Memory B cell (primary cell): ENCODE measurements around the gene TMTC2.

ENCODE experiments used
- ATAC-seq: fragments of 150-1000 bp; cut with Tn5 transposase; 2 replicates; pipeline ENCODE4 v1.10.0; 2021; ENCODE audit warnings: low read depth, mild to moderate bottlenecking, moderate library complexity
- DNase-seq, 2 donors: peaks; one replicate each; pipeline ENCODE4 v3.0.0; 2022; ENCODE audit warnings: low spot score in 2 of 2
- H3K27ac Mint-ChIP-seq: one replicate; pipeline ENCODE4 v1.8.0; 2022; ENCODE audit warnings: mild to moderate bottlenecking, moderate library complexity, mixed read lengths
- H3K27me3 Mint-ChIP-seq: one replicate; pipeline ENCODE4 v1.8.0; 2022; ENCODE audit warnings: mixed read lengths
- H3K36me3 Mint-ChIP-seq: one replicate; pipeline ENCODE4 v1.8.0; 2022; ENCODE audit warnings: mild to moderate bottlenecking, mixed read lengths
- H3K4me1 Mint-ChIP-seq: one replicate; pipeline ENCODE4 v1.8.0; 2022; ENCODE audit warnings: mixed read lengths
- H3K4me3 Mint-ChIP-seq: one replicate; pipeline ENCODE4 v1.8.0; 2022; ENCODE audit warnings: mild to moderate bottlenecking, moderate library complexity, mixed read lengths
- H3K9me3 Mint-ChIP-seq: one replicate; pipeline ENCODE4 v1.8.0; 2022; ENCODE audit warnings: mixed read lengths

TMTC2 gene

GRCh38 chr12:82665142-82665923 lies 21.4 kb upstream of the TMTC2 start:
- Mint-ChIP-seq H3K27me3 (peaks cover 14% of the 10 kb centered on the region), H3K36me3 (no peaks in the 10 kb centered on the region), H3K9me3 (no peaks in the 10 kb centered on the region), H3K4me3 (no peak overlapping the region), H3K4me1 (no peaks in the 10 kb centered on the region), H3K27ac (no peak overlapping the region)
- no peak for ATAC-seq
- no peak for DNase-seq

GRCh38 chr12:82666830-82667229 lies 19.9 kb upstream of the TMTC2 start:
- no peak overlapping the region for H3K27ac Mint-ChIP-seq
- H3K9me3 Mint-ChIP-seq = peaks cover 2% of the 10 kb centered on the region
- no peaks in the 10 kb centered on the region for H3K4me1 Mint-ChIP-seq
- H3K36me3 Mint-ChIP-seq = no peaks in the 10 kb centered on the region
- no peak for DNase-seq
- peaks cover 16% of the 10 kb centered on the region for H3K27me3 Mint-ChIP-seq
- ATAC-seq = no peak
- no peak overlapping the region for H3K4me3 Mint-ChIP-seq

GRCh38 chr12:82671673-82672195 lies 15.0 kb upstream of the TMTC2 start:
- DNase-seq = no peak
- Mint-ChIP-seq H3K27me3 (peaks cover 13% of the 10 kb centered on the region), H3K36me3 (no peaks in the 10 kb centered on the region), H3K4me1 (peaks cover 2% of the 10 kb centered on the region), H3K27ac (no peak overlapping the region), H3K9me3 (peaks cover 3% of the 10 kb centered on the region), H3K4me3 (no peak overlapping the region)
- no peak for ATAC-seq

- no peak for ATAC-seq
- Mint-ChIP-seq H3K4me1 (peaks cover 2% of the 10 kb centered on the region), H3K9me3 (peaks cover 3% of the 10 kb centered on the region), H3K27ac (no peak overlapping the region), H3K4me3 (no peak overlapping the region), H3K27me3 (peaks cover 11% of the 10 kb centered on the region), H3K36me3 (no peaks in the 10 kb centered on the region)
- no peak for DNase-seq
These were observed 13.8 kb upstream of the TMTC2 start for GRCh38 chr12:82672811-82673495.

- Mint-ChIP-seq H3K27me3 (peaks cover 9% of the 10 kb centered on the region), H3K4me1 (peaks cover 2% of the 10 kb centered on the region), H3K9me3 (peaks cover 3% of the 10 kb centered on the region), H3K36me3 (no peaks in the 10 kb centered on the region), H3K4me3 (no peak overlapping the region), H3K27ac (no peak overlapping the region)
- no peak for DNase-seq
- no peak for ATAC-seq
These were observed 13.0 kb upstream of the TMTC2 start for GRCh38 chr12:82673698-82674097.

DNA sequence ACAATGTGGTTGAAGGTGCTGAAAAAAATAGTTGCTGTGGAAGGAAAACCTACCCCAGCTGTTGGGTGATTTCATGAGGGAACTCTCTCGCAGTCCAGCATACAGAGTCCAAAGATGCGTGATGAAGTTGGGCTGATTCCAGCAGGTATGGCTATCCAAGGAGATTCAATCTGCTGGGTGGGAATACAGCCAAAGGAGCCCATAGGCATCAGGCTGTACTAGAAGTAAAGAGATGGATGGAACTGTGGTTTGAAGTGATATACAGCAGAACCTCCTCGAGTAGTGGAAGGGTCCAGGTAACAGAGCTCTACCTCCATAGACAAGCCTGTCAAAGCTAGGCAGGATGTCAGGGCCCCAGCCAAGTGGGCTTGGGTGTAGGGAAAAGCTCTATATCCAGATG lies 11.5 kb upstream of the TMTC2 start:
- peaks cover 7% of the 10 kb centered on the region for H3K27me3 Mint-ChIP-seq
- H3K4me3 Mint-ChIP-seq = no peak overlapping the region
- peaks cover 3% of the 10 kb centered on the region for H3K9me3 Mint-ChIP-seq
- H3K27ac Mint-ChIP-seq = no peak overlapping the region
- no peak for ATAC-seq
- DNase-seq = no peak
- peaks cover 2% of the 10 kb centered on the region for H3K4me1 Mint-ChIP-seq
- no peaks in the 10 kb centered on the region for H3K36me3 Mint-ChIP-seq

DNA sequence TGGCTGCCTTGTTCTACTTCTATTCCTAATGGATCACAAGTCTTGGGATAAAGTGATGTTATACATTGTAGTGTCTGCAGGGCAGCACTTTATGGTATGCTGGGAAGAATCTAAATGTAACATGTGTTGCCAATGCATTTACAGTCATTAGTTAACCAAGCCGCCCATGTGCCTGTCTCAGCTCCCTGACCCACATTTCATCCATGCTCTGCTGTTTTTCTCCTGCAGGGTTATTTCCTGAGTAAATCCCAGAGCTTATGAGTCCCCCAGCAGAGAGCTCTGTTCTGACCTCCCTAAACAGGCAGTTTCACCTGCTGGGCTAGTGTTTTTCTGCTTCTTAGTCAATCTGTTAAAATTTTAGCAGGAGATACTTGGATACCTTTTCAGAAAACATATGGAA lies 4.4 kb upstream of the TMTC2 start:
- no peak for DNase-seq
- Mint-ChIP-seq H3K4me3 (no peak overlapping the region), H3K4me1 (peaks cover 6% of the 10 kb centered on the region), H3K36me3 (no peaks in the 10 kb centered on the region), H3K27me3 (peaks cover 7% of the 10 kb centered on the region), H3K9me3 (no peaks in the 10 kb centered on the region), H3K27ac (no peak overlapping the region)
- ATAC-seq = no peak

GRCh38 chr12:82682851-82683261 lies 3.9 kb upstream of the TMTC2 start:
- no peak for ATAC-seq
- no peak overlapping the region for H3K4me3 Mint-ChIP-seq
- H3K9me3 Mint-ChIP-seq = no peaks in the 10 kb centered on the region

GRCh38 chr12:82685790-82686167 lies 927 bp upstream of the TMTC2 start:
- Mint-ChIP-seq H3K4me3 (peak overlapping the region; percentile 97), H3K36me3 (no peaks in the 10 kb centered on the region), H3K4me1 (peaks cover 11% of the 10 kb centered on the region), H3K9me3 (no peaks in the 10 kb centered on the region), H3K27me3 (peaks cover 7% of the 10 kb centered on the region), H3K27ac (peak overlapping the region; percentile 84)
- DNase-seq = peak; percentile 84 to 85
- peak; percentile 60 for ATAC-seq

More at GRCh38 chr12:82682851-82683261, 3.9 kb upstream of the TMTC2 start:
- no peak for DNase-seq
- H3K27ac Mint-ChIP-seq = no peak overlapping the region
- H3K4me1 Mint-ChIP-seq = peaks cover 6% of the 10 kb centered on the region
- peaks cover 7% of the 10 kb centered on the region for H3K27me3 Mint-ChIP-seq
- no peaks in the 10 kb centered on the region for H3K36me3 Mint-ChIP-seq

- Mint-ChIP-seq H3K27me3 (peaks cover 2% of the 10 kb centered on the region), H3K4me1 (peaks cover 11% of the 10 kb centered on the region), H3K27ac (peak overlapping the region; percentile 84), H3K36me3 (no peaks in the 10 kb centered on the region), H3K9me3 (no peaks in the 10 kb centered on the region), H3K4me3 (peak overlapping the region; percentile 97)
- ATAC-seq (peak; percentile 36), DNase-seq (peak; percentile 39 to 41)
These were observed 610 bp downstream of the TMTC2 start for GRCh38 chr12:82687021-82688011.

- Mint-ChIP-seq H3K27me3 (peaks cover 2% of the 10 kb centered on the region), H3K4me1 (peaks cover 11% of the 10 kb centered on the region), H3K9me3 (no peaks in the 10 kb centered on the region), H3K4me3 (peak overlapping the region; percentile 97), H3K36me3 (no peaks in the 10 kb centered on the region), H3K27ac (peak overlapping the region; percentile 84)
- ATAC-seq = no peak
- DNase-seq = no peak
These were observed 1.4 kb downstream of the TMTC2 start for GRCh38 chr12:82688035-82688501.

DNA sequence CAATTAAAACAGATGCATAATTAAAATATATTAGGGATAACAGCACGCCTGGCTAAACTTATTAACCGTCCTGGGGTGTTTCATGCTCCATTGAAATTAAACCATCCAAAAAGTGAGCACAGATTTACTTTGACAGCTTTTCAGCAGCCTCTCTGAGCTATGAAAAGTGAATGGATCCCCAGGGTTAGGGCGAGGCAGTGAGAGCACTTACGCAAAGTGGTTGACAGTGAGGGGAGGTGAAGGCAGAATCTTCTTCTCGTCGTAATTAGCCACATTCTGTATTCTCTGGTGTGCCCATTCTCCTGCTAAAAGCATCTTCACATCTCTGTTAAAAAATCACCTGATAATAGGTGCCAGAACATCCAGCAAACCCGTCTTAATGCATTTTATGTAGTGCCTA lies 1.9 kb downstream of the TMTC2 start:
- Mint-ChIP-seq H3K9me3 (no peaks in the 10 kb centered on the region), H3K4me3 (no peak overlapping the region), H3K36me3 (peaks cover 3% of the 10 kb centered on the region), H3K4me1 (peaks cover 11% of the 10 kb centered on the region), H3K27ac (no peak overlapping the region), H3K27me3 (peaks cover 2% of the 10 kb centered on the region)
- DNase-seq = no peak
- ATAC-seq = no peak

- Mint-ChIP-seq H3K27me3 (no peaks in the 10 kb centered on the region), H3K4me1 (peaks cover 11% of the 10 kb centered on the region), H3K4me3 (no peak overlapping the region), H3K27ac (no peak overlapping the region), H3K9me3 (no peaks in the 10 kb centered on the region), H3K36me3 (peaks cover 3% of the 10 kb centered on the region)
- DNase-seq = no peak
- no peak for ATAC-seq
These were observed 3.3 kb downstream of the TMTC2 start for GRCh38 chr12:82690006-82690405.
